CD4-positive, alpha-beta memory T cell (primary cell): ENCODE results near the gene SYTL4. TPM values are rescaled to one million over a fixed set of nuclear protein-coding genes. Genes with fewer than 3 reads are reported as not detected.

Source experiments
- CTCF ChIA-PET: fragments of 350-600 bp; sonication (Branson Sonifier 250); formaldehyde crosslinking; loops from one replicate; lab custom pipeline; 2021; ENCODE audit warnings: inconsistent platforms; ENCODE audit not compliant: partially characterized antibody; lab: Charles Lee
- POLR2A ChIA-PET: fragments of 350-600 bp; sonication (Branson Sonifier 250); formaldehyde crosslinking; loops from one replicate; lab custom pipeline; 2021; ENCODE audit not compliant: partially characterized antibody; lab: Charles Lee
- DNase-seq, 5 donors: peaks; one replicate each; pipeline versions ENCODE4 v3.0.0 to v3.0.0-alpha.2; 2020 to 2022; ENCODE audit warnings: mixed read lengths in 1 of 5
- H3K27ac ChIP-seq: one replicate; pipeline ENCODE4 v1.7.0; 2013; ENCODE audit warnings: low read depth, low read length
- H3K27me3 ChIP-seq: 2 replicates; pipeline ENCODE4 v1.7.0; 2013; ENCODE audit warnings: mild to moderate bottlenecking, low read length, moderate library complexity; ENCODE audit not compliant: insufficient read depth
- H3K36me3 ChIP-seq: 2 replicates; pipeline ENCODE4 v1.7.0; 2013; ENCODE audit warnings: mild to moderate bottlenecking, low read length, moderate library complexity; ENCODE audit not compliant: insufficient read depth
- H3K4me1 ChIP-seq: 2 replicates; pipeline ENCODE4 v1.7.0; 2013; ENCODE audit warnings: mild to moderate bottlenecking, low read length, moderate library complexity; ENCODE audit not compliant: insufficient read depth
- H3K4me3 ChIP-seq, 2 donors: one replicate each; pipeline ENCODE4 v1.7.0; 2013; ENCODE audit warnings: low read length in 2 of 2, mild to moderate bottlenecking in 1 of 2
- H3K9me3 ChIP-seq, 2 donors: one replicate each; pipeline ENCODE4 v1.7.0; 2013; ENCODE audit warnings: low read length in 2 of 2, control low read depth in 1 of 2; ENCODE audit not compliant: control insufficient read depth in 1 of 2
- H3K27ac Mint-ChIP-seq, 7 donors: one replicate each; pipeline ENCODE4 v1.8.0; 2020 to 2021; ENCODE audit warnings: mixed read lengths in 7 of 7, mild to moderate bottlenecking in 6 of 7, inconsistent platforms in 3 of 7, moderate library complexity in 3 of 7
- H3K27me3 Mint-ChIP-seq, 2 donors: one replicate each; pipeline ENCODE4 v1.8.0; 2020 to 2021; ENCODE audit warnings: mixed read lengths in 2 of 2
- H3K36me3 Mint-ChIP-seq, 2 donors: one replicate each; pipeline ENCODE4 v1.8.0; 2020 to 2021; ENCODE audit warnings: mixed read lengths in 2 of 2, inconsistent platforms in 1 of 2, mild to moderate bottlenecking in 1 of 2
- H3K4me1 Mint-ChIP-seq, 4 donors: one replicate each; pipeline ENCODE4 v1.8.0; 2020 to 2021; ENCODE audit warnings: mixed read lengths in 4 of 4, mild to moderate bottlenecking in 1 of 4
- H3K4me3 Mint-ChIP-seq, 8 donors: one replicate each; pipeline ENCODE4 v1.8.0; 2020 to 2021; ENCODE audit warnings: mixed read lengths in 8 of 8, mild to moderate bottlenecking in 7 of 8, moderate library complexity in 6 of 8, inconsistent platforms in 3 of 8
- H3K9me3 Mint-ChIP-seq, 8 donors: one replicate each; pipeline ENCODE4 v1.8.0; 2020 to 2021; ENCODE audit warnings: mixed read lengths in 8 of 8, mild to moderate bottlenecking in 5 of 8, inconsistent platforms in 3 of 8, moderate library complexity in 1 of 8
- intact Hi-C: fragments of 100-400 bp; cut with micrococcal nuclease; formaldehyde crosslinking; loops from one replicate; pipeline ENCODE4 v1.15.1; 2023
- polyA plus RNA-seq, 2 donors: library from polyadenylated mRNA; unstranded; fragments of 300-500 nt; fragmentation: Illumina TruSeq; gene quantifications; one replicate each; pipeline ENCODE4 v1.2.3, GENCODE V29; 2021
- total RNA-seq, 2 experiments: library from RNA; stranded (reverse); gene quantifications; one replicate each; pipeline ENCODE4 v1.2.3, GENCODE V29; 2021

Gene SYTL4
- total and polyA plus RNA-seq, 4 experiments from 2014 or later, result not detected

GRCh38 chrX:100662170-100662569 is 69.8 kb downstream of the SYTL4 start:
- DNase-seq, result no peak
- CTCF ChIA-PET, result interaction anchor here (1.1 to 1.3 kb wide), 2 partner anchors 9 to 25 kb away, joined by 3 to 5 read pairs; partner anchors contain the start of gene TSPAN6
- H3K27me3 Mint-ChIP-seq, result peaks cover 1 to 2% of the 10 kb centered on the region in 2 donors

GRCh38 chrX:100659431-100660137 is 72.3 kb downstream of the SYTL4 start:
- intact Hi-C loops, result no loop called here
- Mint-ChIP-seq H3K36me3 (no peaks in the 10 kb centered on the region), H3K4me1 (no peaks in the 10 kb centered on the region), H3K9me3 (no peaks in the 10 kb centered on the region), H3K4me3 (no peak overlapping the region), H3K27me3 (peaks cover 1 to 2% of the 10 kb centered on the region in 2 donors), H3K27ac (no peak overlapping the region)
- H3K27ac ChIP-seq, result no peak overlapping the region
- H3K36me3 ChIP-seq, result no peaks in the 10 kb centered on the region
- DNase-seq, result no peak
- ChIA-PET POLR2A (no interaction called here), CTCF (interaction anchor here (0.7 to 0.8 kb wide), 2 partner anchors 15 to 109 kb away, joined by 3 to 5 read pairs; no protein-coding TSS in a partner anchor)
- H3K9me3 ChIP-seq, result no peaks in the 10 kb centered on the region
- H3K27me3 ChIP-seq, result no peaks in the 10 kb centered on the region
- no peak overlapping the region for H3K4me3 ChIP-seq
- no peaks in the 10 kb centered on the region for H3K4me1 ChIP-seq

More at GRCh38 chrX:100662170-100662569, 69.8 kb downstream of the SYTL4 start:
- no peaks in the 10 kb centered on the region for H3K36me3 ChIP-seq
- POLR2A ChIA-PET, result no interaction called here
- no peak overlapping the region for H3K27ac Mint-ChIP-seq
- H3K4me3 ChIP-seq, result no peak overlapping the region
- no peaks in the 10 kb centered on the region for H3K9me3 Mint-ChIP-seq
- no peak overlapping the region for H3K4me3 Mint-ChIP-seq
- no peak overlapping the region for H3K27ac ChIP-seq
- no peaks in the 10 kb centered on the region for H3K4me1 ChIP-seq
- H3K9me3 ChIP-seq, result no peaks in the 10 kb centered on the region
- intact Hi-C loops, result no loop called here
- no peaks in the 10 kb centered on the region for H3K4me1 Mint-ChIP-seq
- H3K27me3 ChIP-seq, result no peaks in the 10 kb centered on the region
- H3K36me3 Mint-ChIP-seq, result no peaks in the 10 kb centered on the region

- no peak overlapping the region for H3K4me3 ChIP-seq
- POLR2A ChIA-PET, result no interaction called here
Measured at GRCh38 chrX:100658941-100659381, 73.0 kb downstream of the SYTL4 start.

DNA sequence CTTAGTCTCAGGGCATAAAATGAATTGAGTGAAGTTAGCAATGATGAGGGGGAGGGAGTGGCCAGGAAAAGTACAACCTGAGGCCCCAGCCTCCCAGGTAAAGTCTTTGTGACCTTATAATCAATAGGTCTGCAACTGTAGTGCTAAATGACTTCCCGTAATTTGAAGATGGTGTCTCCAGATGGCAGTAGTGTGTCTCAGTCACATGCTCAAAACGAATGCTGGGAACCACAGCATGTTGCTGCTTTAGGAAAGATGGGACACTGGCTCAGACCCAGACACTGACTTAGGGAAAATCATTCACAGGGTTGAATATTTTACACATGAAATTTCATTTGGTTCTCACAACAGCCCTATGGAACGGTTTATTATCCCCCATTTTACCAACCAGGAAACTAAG is 77.7 kb downstream of the SYTL4 start:
- no peaks in the 10 kb centered on the region for H3K4me1 ChIP-seq
- no peaks in the 10 kb centered on the region for H3K36me3 ChIP-seq
- CTCF ChIA-PET, result interaction anchor here (0.7 to 1.4 kb wide), 2 partner anchors 114 to 633 kb away, joined by 3 to 6 read pairs; no protein-coding TSS in a partner anchor
- no peak overlapping the region for H3K27ac ChIP-seq
- no peaks in the 10 kb centered on the region for H3K27me3 ChIP-seq
- H3K4me1 Mint-ChIP-seq, result no peaks in the 10 kb centered on the region
- no peak overlapping the region for H3K27ac Mint-ChIP-seq
- H3K4me3 ChIP-seq, result no peak overlapping the region
- no peak for DNase-seq
- POLR2A ChIA-PET, result no interaction called here
- peaks cover 0 to 4% of the 10 kb centered on the region in 2 donors for H3K27me3 Mint-ChIP-seq
- H3K4me3 Mint-ChIP-seq, result no peak overlapping the region
- H3K9me3 ChIP-seq, result no peaks in the 10 kb centered on the region
- H3K9me3 Mint-ChIP-seq, result no peaks in the 10 kb centered on the region
- intact Hi-C loops, result no loop called here
- no peaks in the 10 kb centered on the region for H3K36me3 Mint-ChIP-seq

More at GRCh38 chrX:100658941-100659381, 73.0 kb downstream of the SYTL4 start:
- DNase-seq, result no peak
- H3K36me3 ChIP-seq, result no peaks in the 10 kb centered on the region
- no peak overlapping the region for H3K4me3 Mint-ChIP-seq
- no peaks in the 10 kb centered on the region for H3K36me3 Mint-ChIP-seq
- intact Hi-C loops, result no loop called here
- H3K27me3 Mint-ChIP-seq, result peaks cover 1 to 2% of the 10 kb centered on the region in 2 donors
- no peaks in the 10 kb centered on the region for H3K4me1 Mint-ChIP-seq
- no peak overlapping the region for H3K27ac Mint-ChIP-seq
- H3K9me3 ChIP-seq, result no peaks in the 10 kb centered on the region
- H3K9me3 Mint-ChIP-seq, result no peaks in the 10 kb centered on the region
- CTCF ChIA-PET, result interaction anchor here (0.7 to 0.8 kb wide), 2 partner anchors 16 to 110 kb away, joined by 3 to 5 read pairs; no protein-coding TSS in a partner anchor
- H3K4me1 ChIP-seq, result no peaks in the 10 kb centered on the region
- H3K27ac ChIP-seq, result no peak overlapping the region
- H3K27me3 ChIP-seq, result no peaks in the 10 kb centered on the region

DNA sequence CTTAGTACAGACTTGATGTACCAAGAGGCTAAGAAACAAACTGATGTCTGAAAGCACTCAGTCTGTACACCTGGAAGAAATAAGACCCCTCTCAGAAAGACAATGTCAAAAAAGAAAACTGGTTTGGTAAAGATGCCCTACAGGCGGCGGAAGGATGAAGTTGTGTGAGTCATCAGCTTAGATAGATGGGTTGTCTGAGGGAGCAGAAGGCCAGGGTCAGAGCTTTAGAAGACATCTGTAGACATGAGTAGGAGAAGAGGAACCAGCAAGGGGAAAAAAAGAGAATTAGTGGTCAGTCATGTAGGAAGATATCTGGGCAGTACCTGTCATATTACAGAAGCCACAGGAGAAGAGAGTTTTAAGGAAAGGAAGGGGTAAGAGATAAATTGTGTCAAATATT is 79.7 kb downstream of the SYTL4 start:
- H3K4me3 ChIP-seq, result no peak overlapping the region
- no peak overlapping the region for H3K4me3 Mint-ChIP-seq
- no peak overlapping the region for H3K27ac Mint-ChIP-seq
- H3K9me3 ChIP-seq, result no peaks in the 10 kb centered on the region
- POLR2A ChIA-PET, result no interaction called here
- H3K9me3 Mint-ChIP-seq, result no peaks in the 10 kb centered on the region
- H3K4me1 ChIP-seq, result no peaks in the 10 kb centered on the region
- H3K4me1 Mint-ChIP-seq, result no peaks in the 10 kb centered on the region
- intact Hi-C loops, result no loop called here
- no peaks in the 10 kb centered on the region for H3K27me3 ChIP-seq
- H3K27ac ChIP-seq, result no peak overlapping the region
- no peaks in the 10 kb centered on the region for H3K36me3 Mint-ChIP-seq
- H3K36me3 ChIP-seq, result no peaks in the 10 kb centered on the region
- CTCF ChIA-PET, result no interaction called here
- H3K27me3 Mint-ChIP-seq, result peaks cover 0 to 3% of the 10 kb centered on the region in 2 donors
- DNase-seq, result no peak

- no peaks in the 10 kb centered on the region for H3K36me3 Mint-ChIP-seq
- no peaks in the 10 kb centered on the region for H3K9me3 Mint-ChIP-seq
- Histone ChIP-seq H3K9me3 (no peaks in the 10 kb centered on the region), H3K27ac (no peak overlapping the region), H3K27me3 (no peaks in the 10 kb centered on the region), H3K36me3 (no peaks in the 10 kb centered on the region), H3K4me1 (no peaks in the 10 kb centered on the region), H3K4me3 (no peak overlapping the region)
- intact Hi-C loops, result no loop called here
- ChIA-PET POLR2A (no interaction called here), CTCF (no interaction called here)
- H3K27ac Mint-ChIP-seq, result no peak overlapping the region
- no peaks in the 10 kb centered on the region for H3K4me1 Mint-ChIP-seq
- H3K27me3 Mint-ChIP-seq, result peaks cover 0 to 5% of the 10 kb centered on the region in 2 donors
- DNase-seq, result no peak
- no peak overlapping the region for H3K4me3 Mint-ChIP-seq
Measured at GRCh38 chrX:100650841-100651240, 81.1 kb downstream of the SYTL4 start.

GRCh38 chrX:100649550-100650356 is 82.2 kb downstream of the SYTL4 start:
- H3K36me3 ChIP-seq, result no peaks in the 10 kb centered on the region
- H3K9me3 ChIP-seq, result no peaks in the 10 kb centered on the region
- Mint-ChIP-seq H3K4me3 (no peak overlapping the region), H3K36me3 (no peaks in the 10 kb centered on the region), H3K4me1 (no peaks in the 10 kb centered on the region), H3K27ac (no peak overlapping the region), H3K9me3 (no peaks in the 10 kb centered on the region), H3K27me3 (peaks cover 2 to 9% of the 10 kb centered on the region in 2 donors)
- intact Hi-C loops, result no loop called here
- no peak for DNase-seq
- H3K4me3 ChIP-seq, result no peak overlapping the region
- CTCF ChIA-PET, result no interaction called here
- no peak overlapping the region for H3K27ac ChIP-seq
- no peaks in the 10 kb centered on the region for H3K27me3 ChIP-seq
- no peaks in the 10 kb centered on the region for H3K4me1 ChIP-seq
- POLR2A ChIA-PET, result no interaction called here
